GM18951 (cell line): ENCODE results near the gene ADRA2C.

Source experiments
- POLR2A ChIP-seq: IDR thresholded peaks from 4 replicates; pipeline ENCODE4 v1.6.1; 2011; ENCODE audit warnings: mild to moderate bottlenecking; ENCODE audit not compliant: insufficient read length, insufficient read depth; ENCODE audit errors: extremely low read depth
- in situ Hi-C: fragments of 300-500 bp; cut with MboI; formaldehyde crosslinking; loops from one replicate; pipeline ENCODE4 v1.12.0; 2022; ENCODE audit warnings: low sequenced_read_pairs, mixed read lengths, inconsistent platforms; ENCODE audit not compliant: unreplicated experiment

Gene ADRA2C

DNA sequence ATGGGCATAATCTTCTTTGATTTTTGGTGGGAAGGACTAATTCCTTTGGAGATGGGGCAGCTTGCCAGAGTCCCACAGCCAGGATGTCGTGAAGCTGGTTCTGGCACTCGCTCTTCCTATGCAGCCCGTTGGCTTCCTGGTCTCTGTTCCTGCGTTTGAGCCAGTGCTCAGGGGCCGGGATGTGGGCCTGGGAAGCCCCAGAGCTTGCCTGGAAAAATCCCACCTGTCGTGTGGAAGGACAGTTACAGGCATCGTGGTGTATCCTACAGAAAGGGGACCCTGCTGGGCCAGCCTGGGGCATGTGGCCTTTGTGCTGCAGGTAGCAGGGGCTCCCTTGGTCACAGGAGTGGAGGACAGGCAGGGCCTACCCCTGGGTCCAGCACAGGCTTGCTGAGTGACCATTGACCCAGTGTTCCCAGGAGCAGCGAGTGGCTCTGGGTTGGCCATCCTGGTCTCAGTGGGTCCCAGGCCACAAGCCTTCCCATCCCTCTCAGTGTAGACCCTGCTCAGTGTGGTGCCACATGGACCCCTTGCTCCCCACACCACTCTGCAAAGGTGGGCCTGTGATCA, 50.2 kb downstream of the ADRA2C start:
- in situ Hi-C loops: no loop called here

DNA sequence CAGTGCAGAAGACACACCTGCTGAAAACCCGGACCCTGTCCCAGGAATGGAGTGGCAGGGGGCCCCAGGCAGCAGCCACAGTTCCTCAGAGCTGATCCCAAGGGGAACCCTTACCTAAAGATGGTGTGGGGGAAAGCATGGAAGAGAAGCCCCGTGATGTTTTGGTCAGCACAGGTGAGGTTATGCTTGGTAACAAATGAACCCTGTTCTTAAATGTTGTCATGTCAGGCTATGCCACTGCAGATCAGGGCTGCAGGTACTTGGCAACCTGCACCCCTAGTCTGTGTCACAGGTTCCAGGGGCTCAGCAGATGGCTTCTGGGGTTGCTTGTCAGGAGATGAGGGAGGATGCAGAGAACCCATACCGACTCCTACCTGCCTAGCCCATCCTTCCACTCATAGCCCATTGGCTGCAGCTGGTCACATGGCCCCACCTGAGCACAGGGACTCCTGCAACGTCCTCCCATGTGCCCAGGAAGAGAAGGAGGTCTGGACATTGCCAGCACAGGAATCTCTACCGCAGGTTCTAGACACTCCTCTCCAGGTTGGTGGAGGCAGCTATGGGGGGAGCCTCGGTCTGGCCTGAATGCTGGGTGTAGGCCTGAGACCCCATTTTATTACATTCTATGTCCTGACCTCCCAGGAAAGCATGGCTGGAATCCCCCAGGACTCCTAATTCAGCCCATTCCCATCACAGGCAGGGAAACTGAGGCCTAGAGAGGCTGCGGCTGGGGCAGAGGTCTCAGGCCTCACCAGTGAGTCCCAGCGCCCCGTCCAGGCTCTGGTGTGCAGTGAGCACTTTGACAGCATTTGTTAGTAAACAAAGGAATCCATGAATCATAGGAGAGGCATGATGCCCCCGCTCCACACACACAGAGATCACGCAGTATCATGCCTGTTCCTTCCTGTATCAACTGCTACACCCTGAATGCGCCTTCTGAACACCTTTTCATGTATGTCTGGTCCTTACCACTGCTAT, 51.1 kb downstream of the ADRA2C start:
- TF ChIP-seq POLR2A: no peak
- in situ Hi-C loops: no loop called here

More for the DNA sequence above, 50.2 kb downstream of the ADRA2C start:
- no peak for TF ChIP-seq POLR2A
